ENCODE data around the gene AGRN. TPM values are rescaled to one million over a fixed set of nuclear protein-coding genes. Genes with fewer than 3 reads are reported as not detected.
"Not testable (repeated sequence)": the region's sequence is repeated elsewhere in the genome, so short reads cannot be mapped to it uniquely, and the experiment has no call there.

AGRN gene
- total RNA-seq, 2 experiments from 2014 or later: 22.7 to 24.4 TPM

DNA sequence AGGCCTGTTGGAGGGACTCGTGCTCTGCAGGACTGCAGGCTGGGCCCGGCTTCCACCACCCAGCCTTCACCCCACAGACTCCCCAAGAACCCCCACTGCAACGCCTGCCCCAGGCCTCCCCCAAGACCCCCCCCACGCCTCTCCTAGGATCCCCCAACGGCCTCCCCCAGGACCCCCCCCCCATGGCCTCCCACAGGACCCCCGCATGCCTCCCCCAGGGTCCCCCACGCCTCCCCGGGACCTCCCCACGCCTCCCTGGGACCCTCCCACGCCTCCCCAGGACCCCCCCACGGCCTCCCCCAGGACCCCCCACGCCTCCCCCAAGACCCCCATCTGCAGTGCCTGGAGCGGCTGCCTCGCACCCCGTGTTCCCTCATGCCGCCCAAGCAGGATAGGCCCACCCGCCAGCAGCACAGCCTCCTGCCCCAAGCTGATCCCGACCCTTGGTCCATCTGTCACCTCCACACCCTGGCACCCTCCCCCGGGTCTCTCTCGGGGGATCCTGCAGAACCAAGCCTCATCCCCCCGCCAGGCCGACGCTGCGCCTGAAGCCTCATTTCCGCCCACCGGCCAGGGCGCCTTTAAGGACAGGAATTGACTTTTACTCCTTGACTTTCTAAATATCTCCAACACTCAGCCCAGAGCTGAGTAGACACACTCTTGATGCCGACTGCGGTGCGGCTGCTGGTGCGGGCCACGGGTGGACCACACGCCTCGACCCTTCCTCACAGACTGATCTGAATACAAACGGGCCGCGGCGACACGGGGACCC is 68.3 kb downstream of the AGRN start:
- ATAC-seq (no peak), DNase-seq (no peak)
- ChIA-PET CTCF (no interaction called here), POLR2A (no interaction called here)
- H3K9me3 Mint-ChIP-seq (ENCODE audit: low read depth): no peaks in the 10 kb centered on the region
- H3K4me3 Mint-ChIP-seq: no peak overlapping the region
- no peaks in the 10 kb centered on the region for H3K27me3 Mint-ChIP-seq
- intact Hi-C loops (cut with DNase I, micrococcal nuclease): no loop called here
- H3K27ac Mint-ChIP-seq: no peak overlapping the region
- H3K4me1 Mint-ChIP-seq: peaks cover 3% of the 10 kb centered on the region
- H3K36me3 Mint-ChIP-seq (ENCODE audit: low read depth): peaks cover 2% of the 10 kb centered on the region

DNA sequence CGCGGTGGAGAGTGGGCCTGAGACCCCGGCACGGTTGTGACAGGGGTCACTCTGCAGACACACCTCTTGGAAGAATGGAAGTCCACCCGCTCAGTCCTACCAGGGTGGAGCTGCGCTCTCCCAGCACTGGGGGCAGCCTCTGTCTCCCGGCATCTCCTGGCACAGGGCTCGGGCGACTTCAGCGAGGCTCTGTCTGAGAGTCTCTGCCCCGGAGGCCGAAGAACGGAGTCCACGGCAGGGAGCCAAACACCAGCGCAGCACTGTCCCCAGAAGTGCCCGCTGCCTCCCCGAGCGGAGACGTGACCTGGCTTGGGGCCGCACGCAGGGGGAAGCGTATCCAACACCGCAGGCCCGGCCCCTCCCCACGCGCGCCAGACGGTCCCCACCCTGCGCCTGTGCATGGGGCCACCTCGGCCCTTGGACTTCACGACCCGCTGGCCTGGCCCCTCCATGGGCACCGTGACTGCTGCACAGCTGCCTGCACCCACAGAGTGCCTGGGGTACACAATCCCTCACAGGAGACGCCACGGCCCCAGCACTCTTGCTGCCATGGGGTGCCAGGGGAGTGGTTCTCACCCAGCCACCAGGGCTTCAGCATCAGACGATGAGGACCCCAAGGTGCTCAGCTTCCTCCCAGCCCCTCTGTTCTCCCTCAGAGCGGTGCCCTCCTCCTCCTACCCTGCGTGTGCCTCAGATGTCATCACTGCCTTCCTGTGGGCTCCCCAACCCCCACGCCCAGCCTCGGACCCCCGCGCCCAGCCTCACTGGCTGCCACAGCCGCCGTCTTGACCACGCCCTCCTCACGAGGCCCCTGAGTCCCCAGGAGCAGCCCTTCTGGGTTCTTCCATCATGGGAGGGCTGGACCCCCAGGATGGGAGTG is 69.1 kb downstream of the AGRN start:
- Mint-ChIP-seq H3K27ac (no peak overlapping the region), H3K9me3 (ENCODE audit: low read depth) (no peaks in the 10 kb centered on the region), H3K27me3 (no peaks in the 10 kb centered on the region), H3K4me3 (no peak overlapping the region), H3K36me3 (ENCODE audit: low read depth) (peaks cover 2% of the 10 kb centered on the region), H3K4me1 (peaks cover 3% of the 10 kb centered on the region)
- ChIA-PET POLR2A (no interaction called here), CTCF (no interaction called here)
- DNase-seq: no peak
- no peak for ATAC-seq
- intact Hi-C loops (cut with DNase I, micrococcal nuclease): no loop called here

DNA sequence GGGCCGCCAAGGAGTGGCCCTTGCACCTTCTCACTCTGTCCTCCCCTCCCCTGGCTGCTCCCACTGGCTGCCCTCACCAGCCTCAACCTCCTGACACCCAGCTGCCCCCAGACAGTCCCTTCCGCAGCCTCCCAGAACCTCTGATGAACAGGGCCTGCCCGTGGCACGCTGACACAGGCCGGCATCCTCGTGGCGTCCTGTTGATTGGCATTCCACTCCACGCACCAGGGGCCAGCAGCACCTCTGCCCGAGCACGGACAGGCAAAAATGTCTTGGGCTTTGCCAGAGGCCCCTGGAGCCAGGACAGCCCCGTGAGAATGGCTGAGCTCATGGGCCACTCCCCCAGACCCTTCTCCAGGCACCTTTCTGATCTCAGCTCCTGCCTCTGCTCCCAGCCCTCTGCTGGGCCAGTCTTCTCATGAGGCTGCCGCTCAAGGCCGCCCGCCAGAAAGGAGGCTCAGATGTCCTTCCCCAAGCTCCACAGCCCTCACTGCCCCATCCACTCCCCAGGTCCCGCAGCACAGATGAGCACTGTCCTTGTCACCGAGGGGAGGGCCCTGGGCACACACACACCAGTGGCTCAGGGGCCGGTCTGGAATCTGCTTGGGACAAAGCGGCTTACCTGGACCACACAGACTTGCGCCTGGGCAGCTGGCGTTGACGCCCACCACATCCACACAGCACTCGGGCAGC is 70.0 kb downstream of the AGRN start:
- Mint-ChIP-seq H3K4me3 (no peak overlapping the region), H3K27me3 (no peaks in the 10 kb centered on the region), H3K9me3 (ENCODE audit: low read depth) (no peaks in the 10 kb centered on the region), H3K36me3 (ENCODE audit: low read depth) (peaks cover 2% of the 10 kb centered on the region), H3K4me1 (peaks cover 3% of the 10 kb centered on the region), H3K27ac (peak overlapping the region; percentile 13)
- POLR2A ChIA-PET: no interaction called here
- intact Hi-C loops (cut with DNase I, micrococcal nuclease): no loop called here
- CTCF ChIA-PET: no interaction called here
- ATAC-seq: no peak
- DNase-seq: no peak

GRCh38 chr1:1090424-1091343 is 70.8 kb downstream of the AGRN start:
- Mint-ChIP-seq H3K9me3 (ENCODE audit: low read depth) (no peaks in the 10 kb centered on the region), H3K27me3 (no peaks in the 10 kb centered on the region), H3K4me1 (peaks cover 3% of the 10 kb centered on the region), H3K36me3 (ENCODE audit: low read depth) (peaks cover 2% of the 10 kb centered on the region), H3K27ac (no peak overlapping the region), H3K4me3 (no peak overlapping the region)
- DNase-seq (no peak), ATAC-seq (no peak)
- POLR2A ChIA-PET: interaction anchor here (0.6 kb wide), 1 partner anchor 98 kb away, joined by 3 read pairs; no protein-coding TSS in a partner anchor
- CTCF ChIA-PET: no interaction called here
- intact Hi-C loops (cut with DNase I, micrococcal nuclease): loop anchor here in 1 of 2 experiments (1.0 kb wide), 1 partner anchor 31 kb away; no protein-coding TSS in a partner anchor

DNA sequence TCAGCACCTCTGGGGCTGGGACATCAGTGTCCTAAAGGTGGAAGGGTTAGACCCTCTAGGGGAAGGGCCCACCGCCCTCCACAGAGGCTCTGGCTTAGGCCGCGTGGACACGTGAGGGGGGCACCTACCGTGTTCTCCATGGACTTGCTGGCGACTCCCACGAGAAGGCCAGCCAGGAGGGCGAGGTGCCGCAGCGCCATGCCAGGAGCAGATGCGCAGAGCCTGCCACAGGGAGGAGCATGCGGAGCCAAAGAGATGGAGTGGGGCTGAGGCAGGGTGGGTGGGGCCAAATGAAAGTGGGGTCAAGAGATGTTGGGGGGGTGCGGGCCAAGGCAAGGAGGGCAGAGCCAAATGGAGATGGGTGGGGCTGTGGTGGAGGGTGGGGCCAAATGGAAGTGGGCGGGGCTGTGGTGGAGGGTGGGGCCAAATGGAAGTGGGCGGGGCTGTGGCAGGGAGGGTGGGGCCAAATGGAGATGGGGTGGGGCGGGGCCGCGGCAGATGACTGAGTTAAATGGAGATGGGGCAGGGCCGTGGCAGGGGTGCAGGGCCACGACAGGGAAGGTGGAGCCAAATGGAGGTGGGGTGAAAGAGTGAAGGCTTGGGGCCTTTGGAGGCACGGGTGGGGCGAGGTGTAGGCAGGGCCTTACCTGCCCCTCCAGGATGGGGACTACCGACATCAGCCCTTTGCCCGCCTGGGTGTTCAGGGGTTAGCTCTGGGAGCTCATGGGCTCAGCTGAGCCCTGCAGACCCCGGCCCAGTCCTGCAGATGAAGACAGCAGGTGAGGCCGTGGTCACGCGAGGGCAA is 71.6 kb downstream of the AGRN start:
- no peaks in the 10 kb centered on the region for H3K9me3 Mint-ChIP-seq (ENCODE audit: low read depth)
- POLR2A ChIA-PET: no interaction called here
- intact Hi-C loops (cut with DNase I, micrococcal nuclease): loop anchor here in 1 of 2 experiments (1.0 kb wide), 1 partner anchor 32 kb away; no protein-coding TSS in a partner anchor
- peak; percentile 61 for DNase-seq
- H3K27ac Mint-ChIP-seq: no peak overlapping the region
- peak; percentile 64 for ATAC-seq
- no peak overlapping the region for H3K4me3 Mint-ChIP-seq
- peaks cover 3% of the 10 kb centered on the region for H3K4me1 Mint-ChIP-seq
- CTCF ChIA-PET: no interaction called here
- H3K27me3 Mint-ChIP-seq: no peaks in the 10 kb centered on the region
- peaks cover 2% of the 10 kb centered on the region for H3K36me3 Mint-ChIP-seq (ENCODE audit: low read depth)

DNA sequence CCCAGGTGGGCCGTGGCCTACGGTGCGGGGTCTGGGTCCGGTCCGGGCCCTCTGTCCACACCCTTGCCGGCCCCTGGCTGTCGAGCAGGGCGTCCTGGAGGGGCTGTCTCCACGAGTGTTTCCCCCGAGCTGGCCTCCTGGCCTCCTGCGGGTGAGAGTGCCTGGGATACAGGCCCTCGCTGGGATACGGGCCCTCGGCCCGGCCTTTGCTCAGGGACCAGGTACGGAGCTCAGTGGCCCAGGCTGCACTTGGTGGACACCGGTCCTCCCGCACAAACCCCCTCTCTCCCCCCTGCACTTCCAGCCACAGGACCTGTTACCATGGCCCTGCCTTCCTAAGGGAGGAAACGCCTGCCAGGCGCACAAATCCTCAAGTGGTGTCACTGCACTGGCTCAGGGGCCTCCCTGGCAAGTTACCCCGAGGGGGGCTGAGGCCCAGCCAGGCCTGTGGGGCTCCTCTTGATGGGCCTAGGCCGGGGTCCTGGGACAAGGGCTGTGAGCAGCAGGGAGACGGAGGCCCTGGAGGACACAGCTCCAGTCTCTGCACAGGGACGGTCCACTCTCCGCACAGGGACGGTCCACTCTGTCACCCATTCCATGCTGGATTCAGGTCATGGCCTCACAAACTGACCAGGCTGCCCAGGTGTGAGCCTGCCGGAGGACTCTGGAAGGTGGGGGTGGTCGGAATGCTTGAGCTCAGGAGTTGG is 72.4 kb downstream of the AGRN start:
- Mint-ChIP-seq H3K36me3 (ENCODE audit: low read depth) (peaks cover 2% of the 10 kb centered on the region), H3K27ac (no peak overlapping the region), H3K4me3 (no peak overlapping the region), H3K27me3 (no peaks in the 10 kb centered on the region), H3K9me3 (ENCODE audit: low read depth) (no peaks in the 10 kb centered on the region), H3K4me1 (peaks cover 3% of the 10 kb centered on the region)
- ChIA-PET CTCF (no interaction called here), POLR2A (no interaction called here)
- ATAC-seq (no peak), DNase-seq (no peak)
- intact Hi-C loops (cut with DNase I, micrococcal nuclease): no loop called here

- POLR2A ChIA-PET: no interaction called here
- no peak overlapping the region for H3K27ac Mint-ChIP-seq
- no peak overlapping the region for H3K4me3 Mint-ChIP-seq
- peaks cover 7% of the 10 kb centered on the region for H3K4me1 Mint-ChIP-seq
- H3K9me3 Mint-ChIP-seq (ENCODE audit: low read depth): no peaks in the 10 kb centered on the region
- no peaks in the 10 kb centered on the region for H3K27me3 Mint-ChIP-seq
- peaks cover 2% of the 10 kb centered on the region for H3K36me3 Mint-ChIP-seq (ENCODE audit: low read depth)
- DNase-seq (no peak), ATAC-seq (peak; percentile 43)
- intact Hi-C loops (cut with DNase I, micrococcal nuclease): no loop called here
- CTCF ChIA-PET: no interaction called here
Measured at GRCh38 chr1:1092894-1093609, 73.1 kb downstream of the AGRN start.

- ATAC-seq (no peak), DNase-seq (no peak)
- Mint-ChIP-seq H3K4me3 (no peak overlapping the region), H3K27me3 (no peaks in the 10 kb centered on the region), H3K27ac (no peak overlapping the region), H3K36me3 (ENCODE audit: low read depth) (peaks cover 2% of the 10 kb centered on the region), H3K9me3 (ENCODE audit: low read depth) (no peaks in the 10 kb centered on the region), H3K4me1 (peaks cover 10% of the 10 kb centered on the region)
- ChIA-PET POLR2A (no interaction called here), CTCF (no interaction called here)
- intact Hi-C loops (cut with DNase I, micrococcal nuclease): no loop called here
Measured at GRCh38 chr1:1093610-1093943, 73.7 kb downstream of the AGRN start.

- H3K9me3 Mint-ChIP-seq (ENCODE audit: low read depth): peaks cover 8% of the 10 kb centered on the region
- intact Hi-C loops (cut with DNase I, micrococcal nuclease): no loop called here
- CTCF ChIA-PET: interaction anchor here (1.0 kb wide), 2 partner anchors 28 to 62 kb away, joined by 3 to 4 read pairs; no protein-coding TSS in a partner anchor
- no peak overlapping the region for H3K4me3 Mint-ChIP-seq
- DNase-seq (no peak), ATAC-seq (no peak)
- POLR2A ChIA-PET: no interaction called here
- no peak overlapping the region for H3K27ac Mint-ChIP-seq
- H3K36me3 Mint-ChIP-seq (ENCODE audit: low read depth): peaks cover 10% of the 10 kb centered on the region
- H3K4me1 Mint-ChIP-seq: peaks cover 22% of the 10 kb centered on the region
- H3K27me3 Mint-ChIP-seq: peaks cover 9% of the 10 kb centered on the region
Measured at GRCh38 chr1:1094981-1095380, 75.1 kb downstream of the AGRN start.

- ATAC-seq; H3K4me3 Mint-ChIP-seq; DNase-seq; H3K27ac Mint-ChIP-seq; POLR2A ChIA-PET; intact Hi-C loops (cut with DNase I, micrococcal nuclease); CTCF ChIA-PET; H3K27me3 Mint-ChIP-seq: not testable (repeated sequence)
- H3K36me3 Mint-ChIP-seq (ENCODE audit: low read depth): peaks cover 16% of the 10 kb centered on the region
- peaks cover 12% of the 10 kb centered on the region for H3K9me3 Mint-ChIP-seq (ENCODE audit: low read depth)
- H3K4me1 Mint-ChIP-seq: peaks cover 25% of the 10 kb centered on the region
Measured at GRCh38 chr1:1096136-1096535, 76.2 kb downstream of the AGRN start.
